IMR-90 (cell line): ENCODE measurements around the gene MAP3K9. TPM values are rescaled to one million over a fixed set of nuclear protein-coding genes. Genes with fewer than 3 reads are reported as not detected.

Experiments
- ATAC-seq: fragments of 200-7000 bp; cut with Tn5 transposase; 2 replicates; pipeline ENCODE4 v1.9.1; 2020; ENCODE audit warnings: low read depth, mild to moderate bottlenecking, moderate library complexity
- BruUV-seq: library from RNA; stranded (reverse); fragments of 400-500 nt; replicated peaks from 2 replicates; lab custom pipeline; 2021; lab: Mats Ljungman, UMichigan
- CTCF ChIA-PET: fragments of 300-600 bp; formaldehyde crosslinking; extraction: SDS; loops from one replicate; lab custom pipeline; 2021; ENCODE audit warnings: antibody characterized with exemption; lab: Yijun Ruan, JAX
- POLR2A ChIA-PET: fragments of 300-600 bp; sonication (Branson Sonifier 250); formaldehyde crosslinking; loops from one replicate; lab custom pipeline; 2022; ENCODE audit warnings: antibody characterized with exemption; ENCODE audit not compliant: unreplicated experiment; lab: Charles Lee
- DNase-seq: peaks from one replicate; pipeline ENCODE4 v3.0.0; 2013
- H2AFZ ChIP-seq: replicated peaks from 2 replicates; pipeline ENCODE3; 2013; ENCODE audit warnings: low read length, mild to moderate bottlenecking; ENCODE audit not compliant: poor library complexity
- H2AK5ac ChIP-seq: 2 replicates; pipeline ENCODE4 v1.6.1; 2013; ENCODE audit warnings: low read depth, low read length, inconsistent platforms
- H2AK9ac ChIP-seq: replicated peaks from 2 replicates; pipeline ENCODE3; 2013; ENCODE audit warnings: mild to moderate bottlenecking, low read depth, low read length, moderate library complexity; ENCODE audit not compliant: poor library complexity
- H2BK120ac ChIP-seq: 2 replicates; pipeline ENCODE4 v1.6.1; 2013; ENCODE audit warnings: low read depth, low read length, inconsistent platforms
- H2BK15ac ChIP-seq: 3 replicates; pipeline ENCODE4 v1.6.1; 2013; ENCODE audit warnings: low read depth, low read length, inconsistent platforms
- H2BK20ac ChIP-seq: 2 replicates; pipeline ENCODE4 v1.6.1; 2013; ENCODE audit warnings: low read depth, mild to moderate bottlenecking, inconsistent platforms, low read length, moderate library complexity
- H2BK5ac ChIP-seq: 2 replicates; pipeline ENCODE4 v1.6.1; 2013; ENCODE audit warnings: mild to moderate bottlenecking, low read depth, low read length, inconsistent platforms; ENCODE audit not compliant: poor library complexity, severe bottlenecking
- H3K14ac ChIP-seq: replicated peaks from 2 replicates; pipeline ENCODE4 v1.6.1; 2013; ENCODE audit warnings: low read depth, low read length, inconsistent platforms
- H3K18ac ChIP-seq: 2 replicates; pipeline ENCODE4 v1.6.1; 2013; ENCODE audit warnings: low read depth, low read length, control low read depth
- H3K23ac ChIP-seq: 2 replicates; pipeline ENCODE4 v1.6.1; 2013; ENCODE audit warnings: low read depth, low read length, inconsistent platforms
- H3K27ac ChIP-seq: 2 replicates; pipeline ENCODE4 v1.5.1; 2013; ENCODE audit warnings: mild to moderate bottlenecking, control low read depth, low read length; ENCODE audit not compliant: insufficient read depth
- H3K27me3 ChIP-seq: 2 replicates; pipeline ENCODE4 v1.6.1; 2013; ENCODE audit warnings: low read length; ENCODE audit not compliant: control insufficient read depth, insufficient read depth
- H3K36me3 ChIP-seq: 2 replicates; pipeline ENCODE4 v1.6.1; 2013; ENCODE audit warnings: low read length, mixed read lengths; ENCODE audit not compliant: control insufficient read depth, insufficient read depth
- H3K4ac ChIP-seq: 2 replicates; pipeline ENCODE4 v1.6.1; 2013; ENCODE audit warnings: low read depth, low read length, inconsistent platforms
- H3K4me1 ChIP-seq: 2 replicates; pipeline ENCODE4 v1.6.1; 2013; ENCODE audit warnings: low read length, mixed read lengths; ENCODE audit not compliant: control insufficient read depth, insufficient read depth
- H3K4me2 ChIP-seq: 2 replicates; pipeline ENCODE4 v1.6.1; 2013; ENCODE audit warnings: low read depth, mild to moderate bottlenecking, control low read depth, low read length, moderate library complexity
- H3K4me3 ChIP-seq: 2 replicates; pipeline ENCODE4 v1.5.1; 2013; ENCODE audit warnings: low read depth, mild to moderate bottlenecking, control low read depth, low read length, moderate library complexity; ENCODE audit not compliant: insufficient read depth
- H3K56ac ChIP-seq: 2 replicates; pipeline ENCODE4 v1.6.1; 2013; ENCODE audit warnings: low read length, inconsistent platforms; ENCODE audit not compliant: insufficient read depth; ENCODE audit errors: extremely low read depth
- H3K79me1 ChIP-seq, 2 experiments: 2 replicates each; pipeline ENCODE4 v1.6.1; 2013; ENCODE audit warnings: low read length in 2 of 2, inconsistent platforms in 1 of 2, low read depth in 1 of 2
- H3K9ac ChIP-seq: 2 replicates; pipeline ENCODE4 v1.6.1; 2013; ENCODE audit warnings: low read depth, low read length, control low read depth
- H3K9me1 ChIP-seq: 2 replicates; pipeline ENCODE4 v1.6.1; 2013; ENCODE audit warnings: low read length, inconsistent platforms; ENCODE audit not compliant: insufficient read depth
- H3K9me3 ChIP-seq: 2 replicates; pipeline ENCODE4 v1.6.1; 2013; ENCODE audit warnings: low read length; ENCODE audit not compliant: control insufficient read depth, insufficient read depth
- H4K20me1 ChIP-seq: 2 replicates; pipeline ENCODE4 v1.6.1; 2013; ENCODE audit warnings: low read length, inconsistent platforms; ENCODE audit not compliant: insufficient read depth
- H4K5ac ChIP-seq: 2 replicates; pipeline ENCODE4 v1.6.1; 2013; ENCODE audit warnings: mild to moderate bottlenecking, low read depth, low read length, control low read depth
- H4K8ac ChIP-seq, 2 experiments: 2 replicates each; pipeline ENCODE4 v1.6.1; 2013; ENCODE audit warnings: low read depth in 2 of 2, low read length in 2 of 2, control low read depth in 1 of 2, inconsistent platforms in 1 of 2
- H4K91ac ChIP-seq: 2 replicates; pipeline ENCODE4 v1.6.1; 2013; ENCODE audit warnings: low read depth, low read length, inconsistent platforms; ENCODE audit not compliant: insufficient read depth
- BHLHE40 ChIP-seq: fragments of 150-350 bp; IDR thresholded peaks from 2 replicates; pipeline ENCODE4 v1.6.1; 2016; ENCODE audit warnings: mild to moderate bottlenecking, low read depth, low read length
- CEBPB ChIP-seq: IDR thresholded peaks from 2 replicates; pipeline ENCODE4 v1.6.1; 2012; ENCODE audit warnings: low read depth, low read length, improper control_type of control experiment
- CHD1 ChIP-seq: IDR thresholded peaks from 2 replicates; pipeline ENCODE4 v1.6.1; 2012; ENCODE audit warnings: low read depth, low read length, improper control_type of control experiment
- CTCF ChIP-seq: conservative IDR thresholded peaks from 2 replicates; pipeline ENCODE4 v1.5.1; 2012; ENCODE audit warnings: mild to moderate bottlenecking, low read depth, low read length, improper control_type of control experiment
- ELK1 ChIP-seq: fragments of 150-350 bp; IDR thresholded peaks from 2 replicates; pipeline ENCODE4 v1.6.1; 2016; ENCODE audit warnings: low read depth, mild to moderate bottlenecking, low read length, moderate library complexity, borderline replicate concordance
- FOS ChIP-seq: fragments of 150-350 bp; IDR thresholded peaks from 2 replicates; pipeline ENCODE4 v1.6.1; 2016; ENCODE audit warnings: low read depth, low read length
- MAFK ChIP-seq: IDR thresholded peaks from 2 replicates; pipeline ENCODE4 v1.6.1; 2012; ENCODE audit warnings: low read depth, low read length, improper control_type of control experiment
- MAZ ChIP-seq: IDR thresholded peaks from 2 replicates; pipeline ENCODE4 v1.6.1; 2012; ENCODE audit warnings: low read depth, mild to moderate bottlenecking, low read length, improper control_type of control experiment, moderate library complexity, borderline replicate concordance
- MXI1 ChIP-seq: IDR thresholded peaks from 2 replicates; pipeline ENCODE4 v1.6.1; 2012; ENCODE audit warnings: low read depth, mild to moderate bottlenecking, low read length, moderate library complexity, borderline replicate concordance
- NFE2L2 ChIP-seq: fragments of 150-350 bp; IDR thresholded peaks from 2 replicates; pipeline ENCODE4 v1.6.1; 2016; ENCODE audit warnings: low read depth, mild to moderate bottlenecking, low read length
- POLR2A ChIP-seq: IDR thresholded peaks from 2 replicates; pipeline ENCODE4 v1.6.1; 2012; ENCODE audit warnings: mild to moderate bottlenecking, low read depth, low read length
- RAD21 ChIP-seq: IDR thresholded peaks from 2 replicates; pipeline ENCODE4 v1.6.1; 2012; ENCODE audit warnings: low read length, improper control_type of control experiment
- RCOR1 ChIP-seq: IDR thresholded peaks from 2 replicates; pipeline ENCODE4 v1.6.1; 2012; ENCODE audit warnings: mild to moderate bottlenecking, low read length, improper control_type of control experiment; ENCODE audit not compliant: insufficient replicate concordance
- RFX5 ChIP-seq: IDR thresholded peaks from 2 replicates; pipeline ENCODE4 v1.8.0; 2012; ENCODE audit warnings: low read depth, mild to moderate bottlenecking, low read length, moderate library complexity
- SMC3 ChIP-seq: fragments of 150-350 bp; IDR thresholded peaks from 2 replicates; pipeline ENCODE4 v1.6.1; 2016; ENCODE audit warnings: low read depth, mild to moderate bottlenecking, antibody characterized with exemption, low read length, moderate library complexity
- USF2 ChIP-seq: fragments of 150-350 bp; IDR thresholded peaks from 2 replicates; pipeline ENCODE4 v1.6.1; 2017; ENCODE audit warnings: mild to moderate bottlenecking, antibody characterized with exemption, low read length, low read depth
- WGBS, 2 experiments: methylation state at CpG; one replicate each; pipeline versions ENCODE4 v1.1.5 to v1.1.7; 2013; ENCODE audit warnings: missing lambda C conversion rate in 2 of 2; ENCODE audit not compliant: insufficient read length in 1 of 2; ENCODE audit errors: extremely low coverage in 2 of 2; 5-methylcytosine and 5-hydroxymethylcytosine counted together
- dilution Hi-C: fragments of 300-500 bp; cut with HindIII; formaldehyde crosslinking; loops from one replicate; pipeline ENCODE4 v1.14.3; 2018; ENCODE audit warnings: low sequenced_read_pairs; ENCODE audit not compliant: unreplicated experiment
- in situ Hi-C: fragments of 300-500 bp; cut with MboI; formaldehyde crosslinking; loops from 3 replicates; pipeline ENCODE4 v1.14.3; 2019; ENCODE audit warnings: low sequenced_read_pairs, inconsistent platforms, mixed read lengths
- intact Hi-C: fragments of 100-400 bp; cut with micrococcal nuclease; formaldehyde crosslinking; loops from 2 replicates; pipeline ENCODE4 v1.10.0; 2022
- polyA plus RNA-seq, 3 experiments: library from polyadenylated mRNA; depleted of rRNA; stranded (reverse); fragments of >200 nt; gene quantifications; 2 replicates each; pipeline ENCODE4 v1.2.3, GENCODE V29; 2012; ENCODE audit warnings: low replicate concordance in 1 of 3
- total RNA-seq: library from RNA; depleted of rRNA; stranded (reverse); fragments of >200 nt; gene quantifications from 2 replicates; pipeline ENCODE4 v1.2.3, GENCODE V29; 2012

MAP3K9 gene
- total and polyA plus RNA-seq, 2 of the 4 experiments (the other 2 are of a cell fraction), result 0.17 to 0.18 TPM

GRCh38 chr14:70810621-70811020 is 1.3 kb upstream of the MAP3K9 start:
- Histone ChIP-seq H4K91ac (no peak overlapping the region), H4K5ac (no peak overlapping the region), H2AK9ac (no peak overlapping the region), H2AK5ac (no peak overlapping the region), H3K4me1 (no peaks in the 10 kb centered on the region), H3K14ac (no peak overlapping the region), H3K9me1 (peaks cover 6% of the 10 kb centered on the region; the same call in 1 of the 2 replicates), H4K8ac (no peak overlapping the region), H3K27ac (no peak overlapping the region), H3K36me3 (no peaks in the 10 kb centered on the region), H3K56ac (no peak overlapping the region), H3K9ac (no peak overlapping the region), H2BK15ac (no peak overlapping the region), H3K79me1 (no peaks in the 10 kb centered on the region), H3K23ac (no peak overlapping the region), H2BK5ac (no peak overlapping the region), H3K27me3 (peaks cover 34% of the 10 kb centered on the region), H2BK120ac (no peak overlapping the region), H3K9me3 (no peaks in the 10 kb centered on the region), H3K4ac (no peak overlapping the region), H2AFZ (no peak overlapping the region), H3K18ac (no peak overlapping the region), H3K4me2 (no peak overlapping the region), H2BK20ac (no peak overlapping the region), H4K20me1 (no peaks in the 10 kb centered on the region; the same call in 1 of the 2 replicates), H3K4me3 (no peak overlapping the region)
- ATAC-seq, result no peak
- ChIA-PET CTCF (no interaction called here), POLR2A (no interaction called here)
- no peak for DNase-seq
- intact Hi-C loops (loop anchor here (2.0 to 10.0 kb wide), 2 partner anchors 764 to 944 kb away; no protein-coding TSS in a partner anchor), dilution Hi-C loops (no loop called here), in situ Hi-C loops (no loop called here)
- TF ChIP-seq MXI1 (no peak), MAZ (no peak), MAFK (no peak), ELK1 (no peak), RCOR1 (no peak), SMC3 (no peak), NFE2L2 (no peak), RAD21 (no peak), CEBPB (no peak), USF2 (no peak), RFX5 (no peak), FOS (no peak), POLR2A (no peak), CHD1 (no peak), BHLHE40 (no peak), CTCF (no peak)
- no TSS peak for BruUV-seq
- WGBS, 2 experiments, result 0% methylated on average over 2 of the region's 7 CpGs; no CpG with 5 or more reads in 1 of the 2 experiments
